HG02938 (cell line): ENCODE measurements around the gene SMIM45.

ENCODE experiments used
- ATAC-seq: cut with Tn5 transposase; IDR thresholded peaks from one replicate; pipeline ENCODE4 v1.9.1; 2021; ENCODE audit warnings: mild to moderate bottlenecking, moderate library complexity; ENCODE audit not compliant: unreplicated experiment

SMIM45 gene

GRCh38 chr22:41951898-41952474 is at the start of gene SMIM45:
SMIM45 (plus strand) TSS chr22:41952150.
- ATAC-seq, result no peak

GRCh38 chr22:41902932-41903421 is 49.0 kb upstream of the SMIM45 start:
- no peak for ATAC-seq

GRCh38 chr22:41904450-41905410 is 47.2 kb upstream of the SMIM45 start:
- no peak for ATAC-seq

- no peak for ATAC-seq
These were observed 46.3 kb upstream of the SMIM45 start for GRCh38 chr22:41905411-41906202.

- ATAC-seq, result no peak
These were observed 45.1 kb upstream of the SMIM45 start for GRCh38 chr22:41906822-41907221.

GRCh38 chr22:41907436-41908401 is 44.2 kb upstream of the SMIM45 start:
- ATAC-seq, result no peak

GRCh38 chr22:41908411-41909309 is 43.3 kb upstream of the SMIM45 start:
- ATAC-seq, result no peak

GRCh38 chr22:41909310-41910049 is 42.5 kb upstream of the SMIM45 start:
- ATAC-seq, result no peak

GRCh38 chr22:41910050-41911000 is 41.6 kb upstream of the SMIM45 start:
- ATAC-seq, result no peak

GRCh38 chr22:41911001-41911611 is 40.8 kb upstream of the SMIM45 start:
- ATAC-seq, result no peak

- ATAC-seq, result no peak
These were observed 39.5 kb upstream of the SMIM45 start for GRCh38 chr22:41912338-41913039.

- no peak for ATAC-seq
These were observed 38.8 kb upstream of the SMIM45 start for GRCh38 chr22:41913040-41913719.

GRCh38 chr22:41913842-41914534 is 38.0 kb upstream of the SMIM45 start:
- ATAC-seq, result no peak

GRCh38 chr22:41914611-41915034 is 37.3 kb upstream of the SMIM45 start:
- no peak for ATAC-seq
